OCI-LY3 (cell line): ENCODE results near the gene GRM8.

Experiments
- H2AFZ ChIP-seq: fragments of 200-600, 300-600 bp; shearing (Covaris generic); 2 replicates; pipeline ENCODE4 v1.6.0; 2014; ENCODE audit warnings: antibody characterized with exemption, low read depth, low read length
- H3K27ac ChIP-seq: fragments of 200-600, 300-600 bp; sonication (generic); 2 replicates; pipeline ENCODE4 v1.5.1; 2014; ENCODE audit warnings: mild to moderate bottlenecking, low read length, moderate library complexity, mixed read lengths
- H3K27me3 ChIP-seq: fragments of 200-600, 300-600 bp; sonication (generic); 2 replicates; pipeline ENCODE4 v1.6.1; 2014; ENCODE audit warnings: low read depth, low read length, mixed read lengths
- H3K36me3 ChIP-seq: fragments of 200-600, 300-600 bp; sonication (generic); replicated peaks from 2 replicates; pipeline ENCODE3; 2014; ENCODE audit warnings: low read depth, low read length, mixed read lengths
- H3K4me1 ChIP-seq: fragments of 300-600, 200-600 bp; sonication (generic); 2 replicates; pipeline ENCODE4 v1.6.1; 2014; ENCODE audit warnings: low read length, mixed read lengths
- H3K4me2 ChIP-seq: fragments of 200-600, 300-600 bp; sonication (generic); 2 replicates; pipeline ENCODE4 v1.6.1; 2014; ENCODE audit warnings: low read length, mixed read lengths
- H3K4me3 ChIP-seq: fragments of 300-600, 200-600 bp; sonication (generic); 2 replicates; pipeline ENCODE4 v1.5.1; 2014; ENCODE audit warnings: antibody characterized with exemption, mild to moderate bottlenecking, low read length, moderate library complexity
- H3K79me2 ChIP-seq: fragments of 300-600, 200-600 bp; shearing (Covaris generic); 2 replicates; pipeline ENCODE4 v1.6.1; 2014; ENCODE audit warnings: mild to moderate bottlenecking, low read length, mixed read lengths
- H3K9ac ChIP-seq: fragments of 300-600, 200-600 bp; shearing (Covaris generic); 2 replicates; pipeline ENCODE4 v1.6.0; 2014; ENCODE audit warnings: mild to moderate bottlenecking, low read length, moderate library complexity
- H3K9me3 ChIP-seq: fragments of 200-600, 300-600 bp; shearing (Covaris generic); 2 replicates; pipeline ENCODE4 v1.6.1; 2014; ENCODE audit warnings: low read length, mixed read lengths; ENCODE audit not compliant: insufficient read depth
- H4K20me1 ChIP-seq: fragments of 200-600, 300-600 bp; sonication (generic); 2 replicates; pipeline ENCODE4 v1.6.1; 2016; ENCODE audit warnings: low read length, mixed read lengths; ENCODE audit not compliant: insufficient read depth
- CTCF ChIP-seq: fragments of 200-600, 300-600 bp; sonication (generic); IDR thresholded peaks from 2 replicates; pipeline ENCODE4 v1.5.1; 2014; ENCODE audit warnings: antibody characterized with exemption, low read length, low read depth
- EZH2phosphoT487 ChIP-seq: fragments of 200-600 bp; shearing (Covaris generic); IDR thresholded peaks from 2 replicates; pipeline ENCODE4 v1.6.1; 2018; ENCODE audit warnings: antibody characterized with exemption, mixed run types, low read depth

GRM8 gene

GRCh38 chr7:127146746-127147536 lies 105.8 kb downstream of the GRM8 start:
- H3K4me1 ChIP-seq = peaks cover 6% of the 10 kb centered on the region
- 0 out of 2 replicates have a peak, but pooled peaks cover 6% of the 10 kb centered on the region for H3K27me3 ChIP-seq
- H3K4me2 ChIP-seq = no peak overlapping the region
- no peaks in the 10 kb centered on the region for H3K79me2 ChIP-seq
- no peaks in the 10 kb centered on the region for H3K9me3 ChIP-seq
- no peak overlapping the region for H3K27ac ChIP-seq
- H3K4me3 ChIP-seq = no peak overlapping the region
- H4K20me1 ChIP-seq = no peaks in the 10 kb centered on the region
- H3K36me3 ChIP-seq = no peaks in the 10 kb centered on the region
- H3K9ac ChIP-seq = no peak overlapping the region
- TF ChIP-seq EZH2phosphoT487 = no peak
- TF ChIP-seq CTCF = no peak
- H2AFZ ChIP-seq = no peak overlapping the region

- Histone ChIP-seq H3K27ac (no peak overlapping the region), H2AFZ (no peak overlapping the region), H3K36me3 (no peaks in the 10 kb centered on the region), H4K20me1 (no peaks in the 10 kb centered on the region), H3K79me2 (no peaks in the 10 kb centered on the region), H3K4me1 (no peaks in the 10 kb centered on the region), H3K9me3 (no peaks in the 10 kb centered on the region), H3K27me3 (no peaks in the 10 kb centered on the region), H3K9ac (no peak overlapping the region), H3K4me3 (no peak overlapping the region), H3K4me2 (no peak overlapping the region)
- TF ChIP-seq EZH2phosphoT487 = no peak
- TF ChIP-seq CTCF = no peak
Observed at GRCh38 chr7:127137146-127137545, 115.6 kb downstream of the GRM8 start.

- no peaks in the 10 kb centered on the region for H3K27me3 ChIP-seq
- no peak overlapping the region for H3K9ac ChIP-seq
- H3K4me2 ChIP-seq = no peak overlapping the region
- H3K9me3 ChIP-seq = no peaks in the 10 kb centered on the region
- H3K4me1 ChIP-seq = no peaks in the 10 kb centered on the region
- no peak overlapping the region for H3K4me3 ChIP-seq
- H3K27ac ChIP-seq = no peak overlapping the region
- no peak for TF ChIP-seq CTCF
- no peak for TF ChIP-seq EZH2phosphoT487
- H4K20me1 ChIP-seq = no peaks in the 10 kb centered on the region
- no peaks in the 10 kb centered on the region for H3K36me3 ChIP-seq
- no peak overlapping the region for H2AFZ ChIP-seq
- no peaks in the 10 kb centered on the region for H3K79me2 ChIP-seq
Observed at GRCh38 chr7:127135871-127136485, 116.8 kb downstream of the GRM8 start.

GRCh38 chr7:127123220-127123619 lies 129.5 kb downstream of the GRM8 start:
- Histone ChIP-seq H3K79me2 (no peaks in the 10 kb centered on the region), H3K27me3 (no peaks in the 10 kb centered on the region), H4K20me1 (no peaks in the 10 kb centered on the region), H3K4me1 (no peaks in the 10 kb centered on the region), H3K4me3 (no peak overlapping the region), H3K4me2 (no peak overlapping the region), H2AFZ (no peak overlapping the region), H3K36me3 (no peaks in the 10 kb centered on the region), H3K9ac (no peak overlapping the region), H3K27ac (no peak overlapping the region), H3K9me3 (no peaks in the 10 kb centered on the region)
- TF ChIP-seq CTCF = no peak
- TF ChIP-seq EZH2phosphoT487 = no peak
